WTC11 (cell line): ENCODE data around the gene ELOA. TPM values are rescaled to one million over a fixed set of nuclear protein-coding genes. Genes with fewer than 3 reads are reported as not detected.

Experiments
- ATAC-seq: fragments of 200-7000 bp; cut with Tn5 transposase; 2 replicates; pipeline ENCODE4 v1.10.0; 2021; ENCODE audit warnings: mild to moderate bottlenecking, moderate library complexity
- CTCF ChIA-PET: fragments of 300-600 bp; sonication (Branson Sonifier 250); formaldehyde crosslinking; loops from one replicate; lab custom pipeline; 2021; ENCODE audit warnings: antibody characterized with exemption; lab: Charles Lee
- POLR2A ChIA-PET: fragments of 350-600 bp; sonication (Branson Sonifier 250); formaldehyde crosslinking; loops from one replicate; lab custom pipeline; 2021; ENCODE audit warnings: antibody characterized with exemption; lab: Charles Lee
- DNase-seq: peaks from one replicate; pipeline ENCODE4 v3.0.0; 2021; ENCODE audit warnings: low spot score
- H3K27ac Mint-ChIP-seq: 2 replicates; pipeline ENCODE4 v1.8.0; 2021; ENCODE audit warnings: mixed read lengths
- H3K27me3 Mint-ChIP-seq: 2 replicates; pipeline ENCODE4 v1.8.0; 2021; ENCODE audit warnings: low read depth, mild to moderate bottlenecking, moderate library complexity, mixed read lengths
- H3K36me3 Mint-ChIP-seq: 2 replicates; pipeline ENCODE4 v1.8.0; 2021; ENCODE audit warnings: mixed read lengths
- H3K4me1 Mint-ChIP-seq: 2 replicates; pipeline ENCODE4 v1.8.0; 2022; ENCODE audit warnings: mixed read lengths
- H3K4me3 Mint-ChIP-seq: 2 replicates; pipeline ENCODE4 v1.8.0; 2021; ENCODE audit warnings: mild to moderate bottlenecking, moderate library complexity, mixed read lengths
- H3K9me3 Mint-ChIP-seq: 2 replicates; pipeline ENCODE4 v1.8.0; 2021; ENCODE audit warnings: mixed read lengths
- ARID4B ChIP-seq: sonication (generic); formaldehyde crosslinking; IDR thresholded peaks from 2 replicates; pipeline ENCODE4 v1.8.0; 2023; ENCODE audit warnings: missing genetic modification reagents, mild to moderate bottlenecking, borderline replicate concordance
- ELF4 ChIP-seq: sonication (generic); formaldehyde crosslinking; IDR thresholded peaks from 2 replicates; pipeline ENCODE4 v1.8.1; 2022; ENCODE audit warnings: low read depth, mild to moderate bottlenecking, moderate library complexity, missing genetic modification reagents
- FOXP1 ChIP-seq: sonication (generic); formaldehyde crosslinking; IDR thresholded peaks from 2 replicates; pipeline ENCODE4 v1.8.0; 2022; ENCODE audit warnings: missing genetic modification reagents, mild to moderate bottlenecking, moderate library complexity, borderline replicate concordance
- GTF2I ChIP-seq: fragments of 250-450 bp; sonication (Bioruptor Pico); conservative IDR thresholded peaks from 2 replicates; pipeline ENCODE4 v1.4.0; 2021; ENCODE audit warnings: mild to moderate bottlenecking
- NFATC4 ChIP-seq: fragments of 250-450 bp; sonication (Bioruptor Pico); IDR thresholded peaks from 2 replicates; pipeline ENCODE4 v1.9.0; 2021; ENCODE audit warnings: mild to moderate bottlenecking
- NR3C1 ChIP-seq: sonication (generic); formaldehyde crosslinking; conservative IDR thresholded peaks from 2 replicates; pipeline ENCODE4 v1.8.1; 2023; ENCODE audit warnings: low read depth, mild to moderate bottlenecking, missing genetic modification reagents
- PRDM15 ChIP-seq: sonication (generic); formaldehyde crosslinking; IDR thresholded peaks from 2 replicates; pipeline ENCODE4 v1.8.0; 2022; ENCODE audit warnings: missing genetic modification reagents
- PRRX2 ChIP-seq: fragments of 250-450 bp; sonication (Bioruptor Pico); IDR thresholded peaks from 2 replicates; pipeline ENCODE4 v1.8.0; 2021; ENCODE audit warnings: mild to moderate bottlenecking
- SOX15 ChIP-seq: fragments of 250-450 bp; sonication (Bioruptor Pico); IDR thresholded peaks from 2 replicates; pipeline ENCODE4 v1.9.0; 2021; ENCODE audit warnings: mild to moderate bottlenecking
- TP53 ChIP-seq: sonication (generic); formaldehyde crosslinking; IDR thresholded peaks from 2 replicates; pipeline ENCODE4 v1.8.1; 2023; ENCODE audit warnings: mild to moderate bottlenecking, missing genetic modification reagents
- ZMAT4 ChIP-seq: fragments of 250-450 bp; sonication (Bioruptor Pico); IDR thresholded peaks from 2 replicates; pipeline ENCODE4 v1.9.0; 2021; ENCODE audit warnings: mild to moderate bottlenecking
- ZNF317 ChIP-seq: sonication (generic); formaldehyde crosslinking; IDR thresholded peaks from 2 replicates; pipeline ENCODE4 v1.8.1; 2023; ENCODE audit warnings: low read depth, mild to moderate bottlenecking, moderate library complexity, missing genetic modification reagents, borderline replicate concordance
- ZNF416 ChIP-seq: fragments of 250-450 bp; sonication (Bioruptor Pico); IDR thresholded peaks from 2 replicates; pipeline ENCODE4 v1.9.0; 2021; ENCODE audit warnings: mild to moderate bottlenecking, inconsistent platforms
- total RNA-seq: library from RNA; stranded (reverse); gene quantifications from 3 replicates; pipeline ENCODE4 v1.2.3, GENCODE V29; 2021
- TF ChIP-seq, protein P1 (sequence below): sonication (generic); formaldehyde crosslinking; IDR thresholded peaks from 2 replicates; pipeline ENCODE4 v1.8.1; 2023; ENCODE audit warnings: mild to moderate bottlenecking, missing genetic modification reagents

Gene ELOA
- total RNA-seq, 1 experiment from 2014 or later: 45.1 TPM

GRCh38 chr1:23699280-23700179, 43.7 kb upstream of the ELOA start (continued):
- TF ChIP-seq PRDM15 (CRISPR knock-in tag): no peak
- TF ChIP-seq, protein P1, sequence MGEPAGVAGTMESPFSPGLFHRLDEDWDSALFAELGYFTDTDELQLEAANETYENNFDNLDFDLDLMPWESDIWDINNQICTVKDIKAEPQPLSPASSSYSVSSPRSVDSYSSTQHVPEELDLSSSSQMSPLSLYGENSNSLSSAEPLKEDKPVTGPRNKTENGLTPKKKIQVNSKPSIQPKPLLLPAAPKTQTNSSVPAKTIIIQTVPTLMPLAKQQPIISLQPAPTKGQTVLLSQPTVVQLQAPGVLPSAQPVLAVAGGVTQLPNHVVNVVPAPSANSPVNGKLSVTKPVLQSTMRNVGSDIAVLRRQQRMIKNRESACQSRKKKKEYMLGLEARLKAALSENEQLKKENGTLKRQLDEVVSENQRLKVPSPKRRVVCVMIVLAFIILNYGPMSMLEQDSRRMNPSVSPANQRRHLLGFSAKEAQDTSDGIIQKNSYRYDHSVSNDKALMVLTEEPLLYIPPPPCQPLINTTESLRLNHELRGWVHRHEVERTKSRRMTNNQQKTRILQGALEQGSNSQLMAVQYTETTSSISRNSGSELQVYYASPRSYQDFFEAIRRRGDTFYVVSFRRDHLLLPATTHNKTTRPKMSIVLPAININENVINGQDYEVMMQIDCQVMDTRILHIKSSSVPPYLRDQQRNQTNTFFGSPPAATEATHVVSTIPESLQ (CRISPR knock-in tag): no peak

DNA sequence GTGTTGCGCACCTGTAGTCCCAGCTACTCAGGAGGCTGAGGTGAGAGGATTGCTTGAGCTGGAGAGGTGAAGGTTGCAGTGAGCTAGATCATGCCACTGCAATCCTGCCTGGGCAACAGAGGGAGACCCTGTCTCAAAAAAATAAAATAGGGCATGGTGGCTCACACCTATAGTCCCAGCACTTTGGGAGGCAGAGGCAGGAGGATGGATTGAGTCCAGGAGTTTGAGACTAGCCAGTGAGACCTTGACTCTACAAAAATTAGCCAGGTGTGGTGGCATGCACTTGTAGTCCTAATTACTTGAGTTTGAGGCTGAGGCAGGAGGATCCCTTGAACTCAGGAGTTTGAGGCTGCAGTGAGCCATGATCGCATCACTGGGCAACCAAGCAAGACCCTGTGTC, 42.0 kb upstream of the ELOA start:
- H3K9me3 Mint-ChIP-seq: no peaks in the 10 kb centered on the region
- peaks cover 67% of the 10 kb centered on the region for H3K36me3 Mint-ChIP-seq
- CTCF ChIA-PET: interaction anchor here (1.2 to 3.0 kb wide), 2 partner anchors 17 to 71 kb away, joined by 3 to 12 read pairs; no protein-coding TSS in a partner anchor
- no peak for DNase-seq
- TF ChIP-seq NFATC4 (CRISPR knock-in tag) (no peak), ELF4 (CRISPR knock-in tag) (no peak), ZNF317 (no peak), ZNF416 (CRISPR knock-in tag) (no peak), GTF2I (no peak), FOXP1 (CRISPR knock-in tag) (no peak), SOX15 (CRISPR knock-in tag) (no peak), NR3C1 (CRISPR knock-in tag) (no peak), PRRX2 (CRISPR knock-in tag) (no peak), ARID4B (CRISPR knock-in tag) (no peak), ZMAT4 (CRISPR knock-in tag) (no peak), TP53 (no peak)
- TF ChIP-seq, protein P1 (CRISPR knock-in tag): no peak
- H3K27ac Mint-ChIP-seq: peak overlapping the region; percentile 63; the same call in 1 of the 2 replicates
- H3K4me1 Mint-ChIP-seq: peaks cover 9% of the 10 kb centered on the region
- no peak overlapping the region for H3K4me3 Mint-ChIP-seq
- H3K27me3 Mint-ChIP-seq: no peaks in the 10 kb centered on the region
- POLR2A ChIA-PET: no interaction called here
- no peak for ATAC-seq
